Measurements from ENCODE around the gene PLS3. TPM values are rescaled to one million over a fixed set of nuclear protein-coding genes. Genes with fewer than 3 reads are reported as not detected.
A peak's percentile ranks its signal among the peaks of the same experiment; 100 is the strongest.

PLS3 gene, protein sequence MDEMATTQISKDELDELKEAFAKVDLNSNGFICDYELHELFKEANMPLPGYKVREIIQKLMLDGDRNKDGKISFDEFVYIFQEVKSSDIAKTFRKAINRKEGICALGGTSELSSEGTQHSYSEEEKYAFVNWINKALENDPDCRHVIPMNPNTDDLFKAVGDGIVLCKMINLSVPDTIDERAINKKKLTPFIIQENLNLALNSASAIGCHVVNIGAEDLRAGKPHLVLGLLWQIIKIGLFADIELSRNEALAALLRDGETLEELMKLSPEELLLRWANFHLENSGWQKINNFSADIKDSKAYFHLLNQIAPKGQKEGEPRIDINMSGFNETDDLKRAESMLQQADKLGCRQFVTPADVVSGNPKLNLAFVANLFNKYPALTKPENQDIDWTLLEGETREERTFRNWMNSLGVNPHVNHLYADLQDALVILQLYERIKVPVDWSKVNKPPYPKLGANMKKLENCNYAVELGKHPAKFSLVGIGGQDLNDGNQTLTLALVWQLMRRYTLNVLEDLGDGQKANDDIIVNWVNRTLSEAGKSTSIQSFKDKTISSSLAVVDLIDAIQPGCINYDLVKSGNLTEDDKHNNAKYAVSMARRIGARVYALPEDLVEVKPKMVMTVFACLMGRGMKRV
- total RNA-seq (100 to 1,000 TPM; 481 to 708 TPM), polyA plus RNA-seq (100 to 1,000 TPM; 241 to 380 TPM)
- long read RNA-seq, donor 1, transcript PLS3-209 (16 exons, 3,037 nt), result minor isoform, 83 of 1,214 reads
- long read RNA-seq, donor 1, transcript PLS3-202 (16 exons, 3,280 nt), result major isoform, 673 of 1,214 reads
- long read RNA-seq, donor 1, partial matches to known transcripts, result 294 of 1,214 reads
- long read RNA-seq, donor 1, other reads (novel, unspliced or antisense), result 163 of 1,214 reads
- long read RNA-seq, donor 2, transcript PLS3-209 (16 exons, 3,037 nt), result minor isoform, 20 of 534 reads
- long read RNA-seq, donor 2, transcript PLS3-202 (16 exons, 3,280 nt), result major isoform, 382 of 534 reads
- long read RNA-seq, donor 2, partial matches to known transcripts, result 69 of 534 reads
- long read RNA-seq, donor 2, other reads (novel, unspliced or antisense), result 62 of 534 reads

DNA sequence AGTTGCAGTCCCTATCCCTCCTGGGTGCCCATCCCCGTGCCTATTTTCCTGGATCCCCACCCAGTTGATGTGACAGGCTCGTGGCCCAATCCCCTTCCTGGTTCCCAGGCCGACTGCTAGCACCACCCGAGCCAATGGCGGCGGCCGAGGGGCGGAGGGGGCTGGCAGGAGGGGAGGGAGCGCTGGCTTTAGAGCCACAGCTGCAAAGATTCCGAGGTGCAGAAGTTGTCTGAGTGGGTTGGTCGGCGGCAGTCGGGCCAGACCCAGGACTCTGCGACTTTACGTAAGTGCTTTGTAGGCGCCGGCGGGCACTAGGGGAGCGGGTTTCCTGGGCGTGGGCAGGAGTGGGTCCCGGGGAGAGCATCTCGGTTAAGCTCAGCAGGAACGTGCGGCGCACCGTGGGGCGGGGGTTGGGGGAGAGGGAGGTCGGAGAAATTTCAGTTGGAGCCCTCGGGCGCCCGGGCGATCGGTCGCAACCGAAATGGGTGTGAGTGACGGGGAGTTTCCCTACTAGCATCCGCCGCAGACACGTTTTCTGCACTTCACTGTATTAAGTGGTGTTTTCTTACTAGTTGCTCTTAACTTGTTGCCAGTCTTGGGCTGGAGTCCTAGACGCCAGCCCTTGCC is at the start of gene PLS3:
Gene PLS3, plus strand, starts transcription at position 197 of the 627 bp plus-strand sequence. CDS start 49,077 bp downstream, outside the sequence.
- H3K27ac ChIP-seq (ENCODE audit: low read depth in 1 of 2, low read length in 2 of 2), result peak within 1 kb of the TSS; percentile 64 to 86
- peak within 1 kb of the TSS; percentile 48 to 49 for H3K4me3 ChIP-seq (ENCODE audit: low read length in 2 of 2)
- WGBS, 2 donors, result 1 to 2% methylated on average over 38 to 40 of the region's 40 CpGs
- no peaks in the 10 kb centered on the region for H3K4me1 ChIP-seq (ENCODE audit: control insufficient read depth in 1 of 2, insufficient read depth in 2 of 2, low read length in 2 of 2)
- intact Hi-C loops (cut with DNase I), result loop anchor here (2.0 to 5.0 kb wide), 3 partner anchors 100 to 229 kb away; no protein-coding TSS in a partner anchor
- no peaks in the 10 kb centered on the region for H3K36me3 ChIP-seq (ENCODE audit: control insufficient read depth in 1 of 2, insufficient read depth in 2 of 2, low read length in 1 of 2)
- H3K9me3 ChIP-seq (ENCODE audit: control insufficient read depth, low read length), result no peaks in the 10 kb centered on the region
- DNase-seq, result peak; percentile 91 to 94
- peak; percentile 91 for ATAC-seq (ENCODE audit: low FRiP score)
- H3K27me3 ChIP-seq (ENCODE audit: control insufficient read depth in 1 of 2, insufficient read depth in 2 of 2, low read length in 1 of 2), result no peaks in the 10 kb centered on the region

DNA sequence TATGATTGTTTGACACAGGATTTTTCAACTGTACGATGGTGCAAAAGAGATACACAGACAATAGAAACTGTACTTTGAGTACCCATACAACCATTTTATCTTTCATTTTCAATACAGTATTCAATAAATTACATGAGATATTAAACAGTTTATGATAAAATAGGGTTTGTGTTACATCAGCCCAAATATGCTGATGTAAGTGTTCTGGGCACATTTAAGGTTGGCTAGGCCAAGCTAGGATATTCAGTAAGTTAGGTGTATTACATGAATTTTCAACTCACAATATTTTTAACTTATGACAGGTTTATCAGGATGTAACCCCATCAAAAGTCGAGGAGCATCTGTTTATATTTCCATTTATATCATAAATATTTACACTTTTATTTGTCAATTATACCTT is 42.9 kb upstream of the PLS3 start:
- intact Hi-C loops (cut with DNase I), result no loop called here
- DNase-seq (no peak), ATAC-seq (ENCODE audit: low FRiP score) (no peak)
- Histone ChIP-seq H3K9me3 (ENCODE audit: control insufficient read depth, low read length) (no peaks in the 10 kb centered on the region), H3K4me3 (ENCODE audit: low read length in 2 of 2) (no peak overlapping the region), H3K36me3 (ENCODE audit: control insufficient read depth in 1 of 2, insufficient read depth in 2 of 2, low read length in 1 of 2) (no peaks in the 10 kb centered on the region), H3K27me3 (ENCODE audit: control insufficient read depth in 1 of 2, insufficient read depth in 2 of 2, low read length in 1 of 2) (no peaks in the 10 kb centered on the region), H3K4me1 (ENCODE audit: control insufficient read depth in 1 of 2, insufficient read depth in 2 of 2, low read length in 2 of 2) (no peaks in the 10 kb centered on the region), H3K27ac (ENCODE audit: low read depth in 1 of 2, low read length in 2 of 2) (no peak overlapping the region)
- WGBS, 2 donors, result 74 to 92% methylated on average over 2 of the region's 2 CpGs

DNA sequence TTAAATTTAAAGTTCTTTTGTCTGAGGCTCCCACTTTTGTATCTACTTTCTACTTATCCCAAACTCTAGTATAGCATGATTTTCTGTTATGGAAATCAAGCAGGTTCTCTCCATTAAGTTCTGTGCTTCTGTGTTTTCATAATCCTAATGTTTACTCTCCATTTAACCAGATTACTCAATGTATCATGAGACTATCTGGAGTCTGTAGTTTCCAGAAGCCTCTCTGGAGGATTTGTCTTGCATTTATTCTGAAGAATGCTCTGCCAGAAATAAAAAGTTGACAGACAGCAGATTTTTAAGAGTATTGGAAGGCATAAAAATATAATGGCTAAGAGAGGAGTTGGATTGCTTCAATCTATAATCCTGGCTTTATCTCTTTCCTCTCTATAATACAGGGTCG is 39.2 kb upstream of the PLS3 start:
- Histone ChIP-seq H3K4me1 (ENCODE audit: control insufficient read depth in 1 of 2, insufficient read depth in 2 of 2, low read length in 2 of 2) (no peaks in the 10 kb centered on the region), H3K27ac (ENCODE audit: low read depth in 1 of 2, low read length in 2 of 2) (no peak overlapping the region), H3K4me3 (ENCODE audit: low read length in 2 of 2) (no peak overlapping the region), H3K27me3 (ENCODE audit: control insufficient read depth in 1 of 2, insufficient read depth in 2 of 2, low read length in 1 of 2) (no peaks in the 10 kb centered on the region), H3K9me3 (ENCODE audit: control insufficient read depth, low read length) (no peaks in the 10 kb centered on the region), H3K36me3 (ENCODE audit: control insufficient read depth in 1 of 2, insufficient read depth in 2 of 2, low read length in 1 of 2) (no peaks in the 10 kb centered on the region)
- WGBS, 2 donors, result 19 to 69% methylated on average over 1 of the region's 1 CpG
- ATAC-seq (ENCODE audit: low FRiP score) (no peak), DNase-seq (no peak)
- intact Hi-C loops (cut with DNase I), result no loop called here

DNA sequence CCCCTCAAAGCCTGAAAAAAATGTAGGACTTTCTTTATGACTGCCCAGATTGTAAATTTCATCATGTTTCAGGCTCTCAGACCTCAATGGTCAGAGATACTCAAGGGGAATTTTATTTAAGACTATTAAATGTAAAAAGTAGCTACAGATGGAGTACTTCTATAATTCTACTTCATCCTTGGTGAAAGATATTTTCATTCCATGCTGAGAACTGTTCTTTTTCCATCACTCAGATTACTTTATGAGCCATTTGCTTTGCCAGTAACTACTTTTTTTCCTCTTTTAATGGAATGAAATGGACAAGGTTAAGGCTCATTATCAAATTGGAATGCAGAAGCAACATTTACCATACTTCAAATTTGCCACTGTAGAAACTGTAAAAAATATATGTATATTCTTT is 38.0 kb upstream of the PLS3 start:
- no peaks in the 10 kb centered on the region for H3K9me3 ChIP-seq (ENCODE audit: control insufficient read depth, low read length)

DNA sequence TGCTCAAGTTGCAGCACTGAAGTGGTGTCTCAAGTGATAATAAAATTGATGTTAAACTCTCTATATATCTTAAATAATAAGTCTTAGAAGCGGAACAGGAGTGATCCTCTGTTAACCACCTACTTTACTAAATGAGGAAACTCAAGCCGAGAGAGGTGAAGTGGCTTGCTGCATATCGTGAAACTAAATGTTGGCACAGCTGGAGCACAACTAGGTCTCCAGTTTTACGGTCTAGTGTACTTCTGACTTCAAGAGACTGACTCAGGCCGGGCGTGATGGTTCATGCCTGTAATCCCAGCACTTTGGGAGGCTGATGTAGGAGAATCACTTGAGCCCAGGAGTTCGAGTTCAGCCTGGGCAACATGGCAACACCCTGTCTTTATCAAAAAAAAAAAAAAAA is 35.5 kb upstream of the PLS3 start:
- no peak overlapping the region for H3K27ac ChIP-seq (ENCODE audit: low read depth in 1 of 2, low read length in 2 of 2)
- no peaks in the 10 kb centered on the region for H3K27me3 ChIP-seq (ENCODE audit: control insufficient read depth in 1 of 2, insufficient read depth in 2 of 2, low read length in 1 of 2)
- ATAC-seq (ENCODE audit: low FRiP score) (no peak), DNase-seq (no peak)
- no peak overlapping the region for H3K4me3 ChIP-seq (ENCODE audit: low read length in 2 of 2)
- intact Hi-C loops (cut with DNase I), result no loop called here
- WGBS, 2 donors, result 75 to 96% methylated on average over 7 of the region's 7 CpGs
- no peaks in the 10 kb centered on the region for H3K36me3 ChIP-seq (ENCODE audit: control insufficient read depth in 1 of 2, insufficient read depth in 2 of 2, low read length in 1 of 2)
- H3K4me1 ChIP-seq (ENCODE audit: control insufficient read depth in 1 of 2, insufficient read depth in 2 of 2, low read length in 2 of 2), result no peaks in the 10 kb centered on the region
- H3K9me3 ChIP-seq (ENCODE audit: control insufficient read depth, low read length), result no peaks in the 10 kb centered on the region

More for the DNA sequence above, 38.0 kb upstream of the PLS3 start:
- Histone ChIP-seq H3K4me3 (ENCODE audit: low read length in 2 of 2) (no peak overlapping the region), H3K27ac (ENCODE audit: low read depth in 1 of 2, low read length in 2 of 2) (no peak overlapping the region), H3K36me3 (ENCODE audit: control insufficient read depth in 1 of 2, insufficient read depth in 2 of 2, low read length in 1 of 2) (no peaks in the 10 kb centered on the region), H3K4me1 (ENCODE audit: control insufficient read depth in 1 of 2, insufficient read depth in 2 of 2, low read length in 2 of 2) (no peaks in the 10 kb centered on the region), H3K27me3 (ENCODE audit: control insufficient read depth in 1 of 2, insufficient read depth in 2 of 2, low read length in 1 of 2) (no peaks in the 10 kb centered on the region)
- DNase-seq, result no peak
- ATAC-seq (ENCODE audit: low FRiP score), result no peak
- intact Hi-C loops (cut with DNase I), result no loop called here

DNA sequence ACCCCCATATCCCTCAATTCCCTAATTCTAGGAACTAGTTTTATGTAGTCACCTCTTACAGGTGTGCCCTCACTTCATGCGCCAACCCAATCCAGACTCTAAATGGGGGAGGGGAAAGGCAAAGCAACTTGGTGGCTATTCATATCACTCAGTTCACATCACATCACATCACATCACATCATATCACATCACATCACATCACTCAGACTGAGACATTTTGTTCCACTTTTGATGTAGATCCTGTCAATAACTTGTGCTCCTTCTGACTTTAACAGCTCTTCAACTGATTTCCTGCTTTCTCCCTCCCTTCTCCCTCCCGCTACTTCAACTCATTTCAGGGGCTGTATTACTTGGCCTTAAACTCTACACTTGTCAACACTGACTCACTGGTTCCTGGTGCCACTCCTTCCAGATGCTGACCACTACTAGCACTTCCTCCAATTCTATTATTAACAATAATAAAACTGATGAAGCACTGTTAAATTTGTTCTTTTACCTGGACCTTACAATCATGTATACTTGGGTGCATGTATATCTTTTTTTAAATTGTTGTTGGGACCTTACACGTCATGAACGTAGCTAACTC is 29.1 kb upstream of the PLS3 start:
- Histone ChIP-seq H3K4me1 (ENCODE audit: control insufficient read depth in 1 of 2, insufficient read depth in 2 of 2, low read length in 2 of 2) (no peaks in the 10 kb centered on the region), H3K36me3 (ENCODE audit: control insufficient read depth in 1 of 2, insufficient read depth in 2 of 2, low read length in 1 of 2) (no peaks in the 10 kb centered on the region), H3K27me3 (ENCODE audit: control insufficient read depth in 1 of 2, insufficient read depth in 2 of 2, low read length in 1 of 2) (no peaks in the 10 kb centered on the region), H3K27ac (ENCODE audit: low read depth in 1 of 2, low read length in 2 of 2) (no peak overlapping the region), H3K4me3 (ENCODE audit: low read length in 2 of 2) (no peak overlapping the region), H3K9me3 (ENCODE audit: control insufficient read depth, low read length) (no peaks in the 10 kb centered on the region)
- intact Hi-C loops (cut with DNase I), result no loop called here
- DNase-seq (no peak), ATAC-seq (ENCODE audit: low FRiP score) (no peak)
- 64% methylated on average over 4 of the region's 4 CpGs for WGBS, 2 donors

DNA sequence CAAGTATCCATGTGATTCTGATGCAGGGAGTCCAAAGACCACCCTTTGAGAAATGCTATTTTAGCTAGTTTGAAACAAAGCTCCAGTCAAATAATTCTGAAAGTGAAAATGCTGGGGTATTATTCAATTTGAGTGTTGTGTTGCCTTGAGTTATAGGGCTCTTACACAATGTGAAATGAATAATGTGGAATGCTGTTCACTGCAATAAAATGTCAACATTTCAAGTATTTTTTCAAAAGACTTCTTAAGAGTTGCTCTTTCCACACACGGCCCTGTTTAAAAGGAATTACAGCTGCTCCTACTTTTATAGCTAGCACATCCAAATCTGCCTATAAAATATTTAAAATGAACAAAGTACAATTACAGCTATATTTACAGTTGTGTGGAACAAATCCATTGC is 27.5 kb upstream of the PLS3 start:
- intact Hi-C loops (cut with DNase I), result no loop called here
- 8 to 16% methylated on average over 1 of the region's 1 CpG for WGBS, 2 donors
- H3K27me3 ChIP-seq (ENCODE audit: control insufficient read depth in 1 of 2, insufficient read depth in 2 of 2, low read length in 1 of 2), result no peaks in the 10 kb centered on the region
- H3K36me3 ChIP-seq (ENCODE audit: control insufficient read depth in 1 of 2, insufficient read depth in 2 of 2, low read length in 1 of 2), result no peaks in the 10 kb centered on the region
- H3K27ac ChIP-seq (ENCODE audit: low read depth in 1 of 2, low read length in 2 of 2), result no peak overlapping the region
- H3K4me3 ChIP-seq (ENCODE audit: low read length in 2 of 2), result no peak overlapping the region
- DNase-seq, result no peak
- H3K9me3 ChIP-seq (ENCODE audit: control insufficient read depth, low read length), result no peaks in the 10 kb centered on the region
- no peaks in the 10 kb centered on the region for H3K4me1 ChIP-seq (ENCODE audit: control insufficient read depth in 1 of 2, insufficient read depth in 2 of 2, low read length in 2 of 2)
- no peak for ATAC-seq (ENCODE audit: low FRiP score)

DNA sequence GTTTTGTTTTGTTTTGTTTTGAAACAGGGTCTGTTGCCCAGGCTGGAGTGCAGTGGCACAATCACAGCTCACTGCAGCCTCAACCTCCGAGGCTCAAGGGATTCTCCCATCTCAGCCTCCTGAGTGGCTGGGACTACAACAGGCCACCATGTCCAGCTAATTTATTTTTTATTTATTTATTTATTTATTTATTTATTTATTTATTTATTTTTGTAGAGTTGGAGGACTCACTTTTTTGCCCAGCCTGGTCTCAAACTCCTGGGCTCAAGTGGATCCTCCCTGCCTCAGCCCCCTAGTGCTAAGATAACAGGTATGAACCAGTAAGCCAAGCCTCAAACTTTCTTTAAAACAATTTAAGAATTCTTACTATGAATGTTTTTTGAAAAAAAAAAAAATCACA is 26.6 kb upstream of the PLS3 start:
- intact Hi-C loops (cut with DNase I), result no loop called here

More for the DNA sequence above, 26.6 kb upstream of the PLS3 start:
- no peak for ATAC-seq (ENCODE audit: low FRiP score)
- Histone ChIP-seq H3K4me1 (ENCODE audit: control insufficient read depth in 1 of 2, insufficient read depth in 2 of 2, low read length in 2 of 2) (no peaks in the 10 kb centered on the region), H3K36me3 (ENCODE audit: control insufficient read depth in 1 of 2, insufficient read depth in 2 of 2, low read length in 1 of 2) (no peaks in the 10 kb centered on the region), H3K27ac (ENCODE audit: low read depth in 1 of 2, low read length in 2 of 2) (no peak overlapping the region), H3K27me3 (ENCODE audit: control insufficient read depth in 1 of 2, insufficient read depth in 2 of 2, low read length in 1 of 2) (no peaks in the 10 kb centered on the region), H3K4me3 (ENCODE audit: low read length in 2 of 2) (no peak overlapping the region), H3K9me3 (ENCODE audit: control insufficient read depth, low read length) (no peaks in the 10 kb centered on the region)
- DNase-seq, result no peak
- 87 to 100% methylated on average over 1 of the region's 1 CpG for WGBS, 2 donors

Data from aorta (tissue), 5 donors.